KMS-11 (cell line): Measurements from ENCODE around the gene CCDC91.

ENCODE experiments used
- H2AFZ ChIP-seq: fragments of 200-600 bp; sonication (generic); 2 replicates; pipeline ENCODE4 v1.6.1; 2016; ENCODE audit warnings: antibody characterized with exemption, mixed run types, low read depth
- H3K27ac ChIP-seq: fragments of 200-600 bp; sonication (generic); 2 replicates; pipeline ENCODE4 v1.6.1; 2016; ENCODE audit warnings: mild to moderate bottlenecking, mixed run types
- H3K27me3 ChIP-seq: fragments of 200-600 bp; sonication (generic); 2 replicates; pipeline ENCODE4 v1.6.1; 2017; ENCODE audit warnings: mild to moderate bottlenecking, low read depth, mixed run types, moderate library complexity; ENCODE audit not compliant: insufficient read depth
- H3K36me3 ChIP-seq: fragments of 200-600 bp; sonication (generic); 2 replicates; pipeline ENCODE4 v1.6.1; 2017; ENCODE audit warnings: mild to moderate bottlenecking, mixed run types; ENCODE audit not compliant: insufficient read depth
- H3K4me1 ChIP-seq: fragments of 200-600 bp; sonication (generic); 2 replicates; pipeline ENCODE4 v1.6.1; 2016; ENCODE audit warnings: mild to moderate bottlenecking, low read depth, mixed run types; ENCODE audit not compliant: poor library complexity, severe bottlenecking
- H3K4me2 ChIP-seq: fragments of 200-600 bp; sonication (generic); 2 replicates; pipeline ENCODE4 v1.7.0; 2016; ENCODE audit warnings: mild to moderate bottlenecking, mixed run types
- H3K4me3 ChIP-seq: fragments of 200-600 bp; sonication (generic); IDR thresholded peaks from 2 replicates; pipeline ENCODE4 v1.6.1; 2017; ENCODE audit warnings: low read depth, low read length, mixed read lengths; ENCODE audit not compliant: insufficient read depth
- H3K79me2 ChIP-seq: fragments of 200-600 bp; sonication (generic); 2 replicates; pipeline ENCODE4 v1.6.1; 2016; ENCODE audit warnings: low read depth, mixed run types; ENCODE audit not compliant: insufficient read depth
- H3K9ac ChIP-seq: fragments of 200-600 bp; sonication (generic); 2 replicates; pipeline ENCODE4 v1.6.1; 2016; ENCODE audit warnings: mild to moderate bottlenecking, mixed run types
- H4K20me1 ChIP-seq: fragments of 200-600 bp; sonication (generic); 2 replicates; pipeline ENCODE4 v1.6.1; 2016; ENCODE audit warnings: mild to moderate bottlenecking, mixed run types; ENCODE audit not compliant: insufficient read depth
- CTCF ChIP-seq: fragments of 200-600 bp; sonication (generic); conservative IDR thresholded peaks from 2 replicates; pipeline ENCODE4 v1.6.1; 2017; ENCODE audit warnings: low read depth, mild to moderate bottlenecking, antibody characterized with exemption, low read length, moderate library complexity, mixed read lengths

CCDC91 gene

GRCh38 chr12:28292699-28293098, 102.4 kb downstream of the CCDC91 start:
- Histone ChIP-seq H3K4me2 (no peak overlapping the region), H3K79me2 (no peaks in the 10 kb centered on the region)
- no peak for TF ChIP-seq CTCF

GRCh38 chr12:28294300-28294699, 104.0 kb downstream of the CCDC91 start:
- no peak overlapping the region for H3K4me3 ChIP-seq
- H3K27ac ChIP-seq: no peak overlapping the region
- H3K4me1 ChIP-seq: no peaks in the 10 kb centered on the region
- no peaks in the 10 kb centered on the region for H3K27me3 ChIP-seq
- no peaks in the 10 kb centered on the region for H3K36me3 ChIP-seq
- no peaks in the 10 kb centered on the region for H3K79me2 ChIP-seq
- TF ChIP-seq CTCF: no peak
- no peak overlapping the region for H2AFZ ChIP-seq
- no peaks in the 10 kb centered on the region for H4K20me1 ChIP-seq
- no peak overlapping the region for H3K4me2 ChIP-seq
- no peak overlapping the region for H3K9ac ChIP-seq

More at GRCh38 chr12:28292699-28293098, 102.4 kb downstream of the CCDC91 start:
- Histone ChIP-seq H3K4me3 (no peak overlapping the region), H3K4me1 (no peaks in the 10 kb centered on the region), H4K20me1 (no peaks in the 10 kb centered on the region), H3K36me3 (no peaks in the 10 kb centered on the region), H3K27me3 (no peaks in the 10 kb centered on the region), H2AFZ (no peak overlapping the region), H3K27ac (no peak overlapping the region), H3K9ac (no peak overlapping the region)

GRCh38 chr12:28296287-28296686, 106.0 kb downstream of the CCDC91 start:
- no peak overlapping the region for H3K4me3 ChIP-seq
- no peak overlapping the region for H2AFZ ChIP-seq
- H3K4me1 ChIP-seq: no peaks in the 10 kb centered on the region
- H3K36me3 ChIP-seq: no peaks in the 10 kb centered on the region
- H4K20me1 ChIP-seq: no peaks in the 10 kb centered on the region
- no peak overlapping the region for H3K9ac ChIP-seq
- no peaks in the 10 kb centered on the region for H3K27me3 ChIP-seq
- no peak for TF ChIP-seq CTCF
- no peaks in the 10 kb centered on the region for H3K79me2 ChIP-seq
- H3K4me2 ChIP-seq: no peak overlapping the region
- no peak overlapping the region for H3K27ac ChIP-seq

- Histone ChIP-seq H3K4me2 (no peak overlapping the region), H2AFZ (no peak overlapping the region), H3K27ac (no peak overlapping the region), H3K9ac (no peak overlapping the region), H4K20me1 (no peaks in the 10 kb centered on the region), H3K4me3 (no peak overlapping the region), H3K4me1 (no peaks in the 10 kb centered on the region), H3K36me3 (no peaks in the 10 kb centered on the region), H3K27me3 (no peaks in the 10 kb centered on the region), H3K79me2 (no peaks in the 10 kb centered on the region)
- TF ChIP-seq CTCF: no peak
These were observed 112.9 kb downstream of the CCDC91 start for GRCh38 chr12:28303192-28303591.
